ENCODE measurements around the gene MDK. TPM values are rescaled to one million over a fixed set of nuclear protein-coding genes. Genes with fewer than 3 reads are reported as not detected.

Gene MDK
- total RNA-seq, 1 experiment from 2014 or later: 563 TPM

DNA sequence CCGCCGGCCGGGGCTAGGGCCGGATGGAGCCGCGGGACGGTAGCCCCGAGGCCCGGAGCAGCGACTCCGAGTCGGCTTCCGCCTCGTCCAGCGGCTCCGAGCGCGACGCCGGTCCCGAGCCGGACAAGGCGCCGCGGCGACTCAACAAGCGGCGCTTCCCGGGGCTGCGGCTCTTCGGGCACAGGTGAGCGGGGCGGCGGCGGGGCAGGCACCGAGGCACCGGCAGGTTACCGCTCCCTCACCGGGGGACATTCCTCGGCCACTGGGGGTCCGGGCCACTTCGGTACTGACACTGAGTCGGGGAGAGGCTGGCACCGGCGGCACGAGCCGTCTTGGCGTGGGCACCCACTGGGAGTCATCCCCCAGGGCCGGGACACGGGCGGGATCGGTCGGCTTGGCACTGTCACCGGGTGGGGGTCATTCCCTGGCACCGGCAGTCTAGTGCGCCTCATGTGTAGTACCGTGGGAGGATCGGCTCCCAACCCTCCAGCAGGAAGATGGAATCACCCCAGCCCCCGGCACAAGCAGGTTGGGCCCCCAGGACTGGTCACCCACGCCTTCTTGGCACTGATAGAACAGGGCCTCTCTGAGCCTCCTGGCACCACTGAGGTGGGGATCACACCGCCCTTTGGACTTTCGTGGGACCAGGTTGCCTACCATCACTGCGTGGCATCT is 33.7 kb upstream of the MDK start:
- no peak for DNase-seq (ENCODE audit: low spot score)

DNA sequence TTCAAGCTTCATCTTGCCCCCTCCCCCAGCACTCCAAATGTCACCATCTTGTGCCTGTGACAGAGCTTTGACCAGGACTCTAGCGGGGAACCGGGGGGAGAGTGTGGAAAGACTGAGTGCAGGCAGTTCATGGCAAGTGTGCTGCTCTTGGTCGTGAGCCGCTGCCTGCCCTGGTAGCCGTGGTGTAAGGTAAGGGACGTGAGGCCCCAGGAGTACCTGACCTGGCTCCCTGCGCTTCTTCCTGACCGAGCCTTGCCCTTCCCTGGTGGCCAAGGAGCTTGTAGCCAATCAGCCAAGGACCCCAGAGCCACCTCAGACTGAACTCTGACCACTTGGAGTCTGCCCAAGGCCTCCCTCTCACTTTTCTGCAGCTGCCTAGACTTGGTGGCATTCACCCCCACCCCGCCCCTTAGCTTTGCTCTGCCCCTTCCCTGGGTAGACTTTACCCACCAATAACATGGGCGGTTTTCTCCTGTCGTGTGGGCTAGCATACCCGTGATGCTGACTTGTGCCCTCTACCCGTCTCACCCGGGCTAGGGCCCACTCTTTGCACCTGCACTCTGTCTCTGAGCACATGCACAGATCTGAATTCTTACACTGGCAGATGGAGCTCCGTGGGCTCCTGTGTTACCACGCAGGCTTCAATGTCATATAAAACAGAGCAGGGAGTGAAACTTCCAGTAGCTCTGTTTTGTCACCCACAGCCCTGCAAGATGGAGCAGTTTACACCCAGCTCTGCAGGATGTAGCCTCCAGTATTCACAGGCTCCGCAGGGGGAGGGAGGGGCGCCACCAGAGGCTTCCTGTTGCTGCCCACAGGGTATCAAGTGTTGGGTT is 32.7 kb upstream of the MDK start:
- DNase-seq (ENCODE audit: low spot score): no peak

DNA sequence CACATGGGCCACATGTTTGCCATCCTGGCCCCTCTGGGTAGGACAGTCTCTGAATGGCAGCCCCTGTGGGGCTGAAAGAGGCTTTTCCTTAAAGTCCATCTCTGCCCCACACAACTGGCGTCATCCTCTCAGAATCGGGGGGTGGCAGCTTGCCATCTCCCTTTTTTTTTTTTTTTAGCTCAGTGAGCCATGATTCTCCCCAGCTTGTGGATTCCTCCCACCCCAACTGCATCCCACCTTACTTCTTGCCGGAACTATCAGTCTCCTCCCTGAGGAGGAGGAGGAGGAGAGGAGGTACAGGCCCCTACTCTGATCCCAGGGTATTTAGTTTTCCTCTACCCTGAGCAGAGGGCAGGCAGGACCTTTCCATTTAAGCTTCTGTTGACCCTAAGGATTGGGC is 30.8 kb upstream of the MDK start:
- no peak for DNase-seq (ENCODE audit: low spot score)

DNA sequence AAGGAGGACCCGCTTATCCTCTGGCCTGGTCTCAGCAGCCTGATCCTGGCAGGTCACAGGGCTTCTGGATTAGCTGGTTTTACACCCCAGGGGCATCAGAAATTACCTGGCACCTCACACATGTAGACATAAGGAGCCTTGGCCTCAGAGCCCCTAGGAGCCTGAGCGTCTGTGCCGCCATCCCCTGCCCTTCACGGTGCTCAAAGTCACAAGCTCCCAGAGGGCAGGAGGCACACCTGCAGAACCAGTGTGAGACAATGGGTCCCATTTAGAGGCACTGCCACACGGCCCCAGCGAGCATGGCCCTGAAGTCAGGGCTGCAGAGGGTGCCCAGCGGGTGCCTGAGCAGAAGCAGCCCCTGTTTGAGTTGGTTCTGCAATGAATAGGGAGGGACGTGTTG is 30.3 kb upstream of the MDK start:
- DNase-seq (ENCODE audit: low spot score): no peak

DNA sequence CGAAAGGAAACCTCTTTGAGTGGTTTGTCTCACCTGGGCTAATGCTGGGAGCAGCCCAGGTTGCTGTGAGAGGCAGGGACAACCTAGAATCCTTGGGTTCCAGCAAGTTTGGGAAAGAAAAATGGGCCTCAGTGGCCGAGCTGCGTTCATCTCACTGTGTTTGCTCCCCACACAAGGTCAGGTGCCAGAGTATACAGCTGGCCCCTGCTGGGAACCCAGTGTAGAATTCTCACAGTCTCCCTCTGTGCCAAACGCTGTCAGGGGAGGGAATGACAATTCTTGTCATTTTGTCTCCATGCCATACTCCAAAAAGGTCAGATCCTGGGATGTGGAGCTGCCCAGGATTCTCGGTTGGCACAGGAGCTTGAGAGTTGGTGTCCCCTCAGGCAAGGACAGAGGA is 29.9 kb upstream of the MDK start:
- no peak for DNase-seq (ENCODE audit: low spot score)

DNA sequence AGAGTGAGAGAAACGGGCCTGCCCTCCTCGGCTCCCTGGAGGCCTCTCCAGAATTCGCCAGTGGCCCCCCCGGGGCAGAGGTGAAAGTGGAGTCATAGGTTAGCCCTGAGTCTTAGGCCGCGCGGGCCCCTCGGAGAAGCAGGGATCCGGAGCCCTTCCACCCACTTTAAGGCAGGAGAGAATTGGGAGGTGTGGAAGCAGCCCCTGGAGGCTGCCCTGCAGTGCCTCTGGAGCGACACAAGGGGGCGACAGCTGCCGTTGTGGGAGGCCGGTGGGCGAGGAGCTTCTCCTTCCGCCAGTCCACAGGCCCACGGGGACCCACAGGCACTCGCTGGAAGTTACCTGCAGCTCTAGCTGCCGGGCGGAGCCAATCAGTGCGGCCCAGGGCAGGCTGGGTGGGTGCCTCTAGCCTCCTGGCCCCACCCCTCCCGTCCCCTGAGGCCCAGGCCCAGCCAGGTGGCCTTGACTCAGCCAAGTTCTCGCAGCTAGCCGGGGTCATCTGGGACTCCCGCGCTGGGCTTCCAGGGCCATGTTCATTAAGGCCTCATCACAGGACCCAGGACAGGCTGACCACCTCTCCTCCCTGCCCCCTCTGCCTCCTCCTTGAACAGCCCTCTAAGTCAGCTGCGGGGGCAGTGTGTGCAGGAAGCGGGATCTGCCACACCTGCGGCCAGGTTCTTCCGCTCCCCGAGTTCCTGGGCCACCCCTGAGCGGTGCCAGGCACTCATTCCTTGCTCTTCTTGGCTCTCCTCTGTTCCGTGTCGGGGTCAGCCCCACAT is 29.2 kb upstream of the MDK start:
- no peak for DNase-seq (ENCODE audit: low spot score)

DNA sequence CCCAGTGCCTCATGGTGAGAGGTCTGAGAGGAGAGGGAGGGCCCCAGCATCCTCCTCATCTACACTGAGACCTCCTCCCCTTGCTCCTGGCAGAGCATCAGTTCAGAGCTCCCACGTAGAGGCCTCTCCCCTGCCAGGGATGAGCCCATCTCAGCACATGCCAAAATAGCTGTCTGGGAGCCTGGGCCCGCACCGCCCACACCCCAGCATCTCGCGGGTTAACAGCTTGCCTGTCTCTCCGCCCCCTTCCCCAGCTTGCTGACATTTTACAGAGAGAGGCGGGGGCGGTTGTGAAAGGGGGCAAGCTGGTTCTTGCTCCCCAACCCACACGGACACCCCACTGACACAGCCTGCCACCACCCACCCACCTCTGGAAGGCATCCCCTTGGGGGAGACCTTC is 27.8 kb upstream of the MDK start:
- no peak for DNase-seq (ENCODE audit: low spot score)

DNA sequence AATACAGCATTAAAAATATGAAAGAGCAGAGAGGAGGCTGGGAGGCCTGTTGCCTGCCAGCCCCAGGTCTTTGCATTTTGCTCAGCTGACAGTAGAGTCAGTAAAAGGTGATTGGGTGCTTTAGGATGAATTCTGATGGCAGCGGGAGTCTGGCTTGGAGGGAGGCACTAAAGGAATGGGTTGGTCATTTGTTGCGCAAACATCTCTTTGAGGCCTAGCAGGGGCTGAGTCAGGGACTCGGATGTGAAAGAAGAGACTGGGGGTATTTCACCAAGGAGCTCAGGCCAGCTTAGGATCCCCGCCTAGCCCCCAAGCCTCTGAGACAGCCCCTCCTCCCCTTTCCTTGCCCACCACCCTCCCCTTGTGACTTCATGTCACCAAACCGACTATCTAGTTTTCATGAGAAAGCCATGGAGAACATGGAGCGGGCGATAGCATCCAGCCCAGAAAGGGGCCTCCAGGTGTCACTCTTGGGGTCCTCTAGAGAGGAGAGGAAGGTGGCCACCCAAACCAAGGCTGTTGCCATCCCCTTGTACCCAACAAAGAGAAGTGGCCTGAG is 24.5 kb upstream of the MDK start:
- DNase-seq (ENCODE audit: low spot score): no peak

DNA sequence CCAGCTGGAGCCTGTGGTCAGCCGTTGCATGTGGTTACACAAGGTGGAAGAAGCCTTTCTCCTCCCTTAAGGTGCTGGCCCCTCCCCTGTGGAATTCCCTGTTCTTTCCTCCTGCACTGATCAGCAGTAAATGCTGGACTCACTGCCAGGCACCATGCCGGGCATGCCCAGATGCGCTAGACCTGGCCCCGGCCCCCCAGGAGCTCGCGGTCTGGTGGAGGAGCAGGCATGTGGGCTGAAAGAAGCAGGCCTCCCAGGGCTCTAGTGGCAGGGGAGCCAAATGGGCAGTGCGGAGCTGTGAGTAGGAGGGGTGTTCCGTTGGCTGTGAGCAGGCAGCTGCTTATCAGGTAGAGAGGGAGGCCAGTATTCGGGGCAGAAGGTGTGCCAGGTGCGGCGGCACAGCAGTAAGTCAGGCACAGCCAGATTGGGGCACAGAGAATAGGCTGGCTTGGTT is 24.0 kb upstream of the MDK start:
- no peak for DNase-seq (ENCODE audit: low spot score)

DNA sequence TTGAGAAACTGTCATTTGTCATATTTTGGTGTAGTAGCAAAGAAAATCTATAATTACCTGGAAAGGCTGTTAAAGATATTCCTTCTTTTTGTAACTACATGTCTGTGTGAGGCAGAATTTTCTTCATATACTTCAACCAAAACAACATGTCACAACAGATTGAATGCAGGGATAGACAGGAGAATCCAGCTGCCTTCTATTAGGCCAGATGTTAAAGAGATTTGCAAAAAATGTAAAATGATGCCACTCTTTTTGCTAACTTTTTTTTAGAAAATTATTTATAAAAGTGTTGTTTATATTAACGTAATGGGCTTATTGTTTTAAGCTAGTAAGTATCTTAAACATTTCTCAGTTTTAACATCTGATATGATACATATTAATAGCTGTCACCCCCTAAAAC is 21.5 kb upstream of the MDK start:
- DNase-seq (ENCODE audit: low spot score): no peak

DNA sequence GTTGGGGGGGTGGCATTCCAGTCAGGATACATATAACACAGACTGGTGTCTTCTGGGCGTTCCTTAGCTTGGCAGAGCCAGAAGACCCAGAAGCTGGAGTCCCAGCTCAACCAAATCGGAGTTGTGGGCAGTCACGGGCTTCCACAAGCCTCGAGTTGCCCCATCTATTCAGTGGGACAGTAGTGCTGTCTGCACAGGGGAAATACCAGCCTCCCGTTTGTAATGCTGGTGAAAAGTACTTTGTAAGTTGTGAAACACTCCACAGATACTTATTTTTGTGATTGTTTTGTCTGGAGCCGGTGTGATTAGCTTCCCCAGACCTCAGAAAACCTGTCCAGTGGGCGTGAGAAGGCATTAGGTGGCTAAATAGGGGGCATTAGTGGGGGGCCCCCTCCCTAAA is 20.6 kb upstream of the MDK start:
- DNase-seq (ENCODE audit: low spot score): no peak

DNA sequence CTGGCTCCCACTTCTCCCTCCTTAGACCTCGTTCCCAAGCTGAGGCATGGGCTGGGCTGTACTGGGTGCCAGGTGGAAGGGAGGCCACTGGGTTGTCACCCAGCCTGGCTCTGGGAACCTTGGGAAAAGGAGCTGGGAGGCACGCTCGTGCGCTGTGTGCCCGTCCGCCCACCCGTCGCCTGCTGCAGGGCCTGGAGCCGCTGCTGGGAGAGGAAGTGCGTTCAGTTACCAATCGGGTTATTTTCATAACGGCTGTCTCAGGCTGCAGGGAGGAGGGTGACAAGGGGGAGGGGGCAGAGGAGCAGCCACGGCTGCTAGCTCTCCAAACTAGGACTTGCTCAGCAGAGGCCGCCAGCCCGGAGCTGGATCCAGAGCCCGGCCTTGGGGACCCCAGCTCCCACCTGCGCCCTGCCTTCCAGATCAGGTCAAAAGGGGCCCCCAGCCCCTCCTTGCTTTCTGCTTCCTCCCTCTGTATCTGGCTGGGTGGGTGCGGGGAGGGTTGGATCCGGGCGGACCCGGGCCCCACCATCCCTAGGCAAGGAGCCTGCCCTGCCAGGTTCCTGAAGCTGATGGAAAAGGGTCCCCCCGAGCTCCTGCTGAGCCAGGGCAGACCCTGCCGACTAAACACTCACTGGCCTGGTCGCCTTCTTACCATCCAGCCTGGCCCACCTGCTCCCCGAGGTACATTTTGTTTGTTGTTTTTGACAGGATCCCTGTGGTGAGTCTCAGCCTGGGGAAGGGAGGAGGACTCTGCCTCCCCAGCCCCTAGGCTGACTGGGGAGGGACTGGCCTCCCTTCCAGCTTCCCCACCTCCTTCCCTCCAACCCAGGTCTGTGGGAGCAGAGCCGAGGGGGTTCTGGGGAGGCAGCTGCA is 19.9 kb upstream of the MDK start:
- no peak for DNase-seq (ENCODE audit: low spot score)

DNA sequence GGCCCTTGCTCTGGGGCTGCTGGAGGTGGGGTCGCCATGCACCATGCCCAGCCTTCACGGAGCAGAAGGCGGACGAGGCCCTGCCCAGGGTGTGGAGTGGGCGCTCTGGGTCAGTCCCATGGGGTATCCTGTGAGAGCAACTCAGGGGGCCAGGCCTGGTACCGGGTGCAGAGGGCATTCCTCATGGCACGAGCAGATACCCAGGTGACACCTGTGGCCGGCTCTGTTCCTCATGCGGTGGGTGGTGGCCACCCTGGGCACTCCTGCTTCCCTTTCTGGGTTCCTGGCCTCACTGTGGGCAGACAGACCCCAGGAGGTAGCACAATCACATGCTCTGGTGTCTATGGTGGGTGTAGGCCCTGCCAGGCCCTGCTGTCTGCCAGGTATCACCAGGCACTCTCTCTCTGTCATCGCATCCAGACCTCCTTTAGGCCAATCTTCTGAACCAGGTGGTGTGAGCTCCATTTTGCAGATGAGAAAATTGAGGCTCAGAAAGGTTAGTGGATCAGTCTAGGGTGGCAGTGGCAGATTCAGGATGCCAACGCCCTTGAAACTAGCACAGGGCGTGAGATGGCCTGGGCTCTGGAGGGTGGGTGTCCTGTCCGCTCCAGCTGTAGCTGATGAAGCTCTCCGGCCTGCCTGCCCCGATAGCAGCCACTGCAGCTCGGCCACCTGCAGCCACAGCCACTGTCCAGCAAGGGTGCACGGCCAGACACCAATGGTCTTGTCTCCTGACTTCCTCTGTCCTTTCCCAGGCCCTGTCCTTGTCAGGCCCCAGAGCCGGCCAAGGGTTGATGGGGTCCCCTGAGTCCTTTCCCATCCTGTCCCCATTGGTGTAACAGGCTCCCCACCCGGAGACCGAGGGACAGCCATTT is 19.1 kb upstream of the MDK start:
- no peak for DNase-seq (ENCODE audit: low spot score)

DNA sequence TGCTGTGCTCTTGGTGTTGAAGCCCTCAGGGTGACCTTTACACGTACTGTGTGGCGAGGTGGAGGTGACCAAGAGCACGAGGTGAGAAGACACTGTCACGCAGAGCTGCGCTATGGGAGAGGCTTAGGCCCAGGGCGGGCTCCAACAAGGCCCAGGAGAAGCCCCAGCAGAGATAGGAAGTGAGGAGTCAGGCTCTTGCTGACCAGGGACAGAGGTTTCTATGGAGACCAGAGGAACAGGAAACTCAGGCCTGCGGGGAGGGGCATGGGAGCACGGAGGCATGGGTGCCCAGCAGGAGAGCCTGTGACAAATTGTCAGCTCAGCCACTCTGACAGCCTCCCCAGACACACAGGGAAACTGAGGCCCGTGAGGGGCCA is 18.4 kb upstream of the MDK start:
- peak; percentile 56 for DNase-seq (ENCODE audit: low spot score)

DNA sequence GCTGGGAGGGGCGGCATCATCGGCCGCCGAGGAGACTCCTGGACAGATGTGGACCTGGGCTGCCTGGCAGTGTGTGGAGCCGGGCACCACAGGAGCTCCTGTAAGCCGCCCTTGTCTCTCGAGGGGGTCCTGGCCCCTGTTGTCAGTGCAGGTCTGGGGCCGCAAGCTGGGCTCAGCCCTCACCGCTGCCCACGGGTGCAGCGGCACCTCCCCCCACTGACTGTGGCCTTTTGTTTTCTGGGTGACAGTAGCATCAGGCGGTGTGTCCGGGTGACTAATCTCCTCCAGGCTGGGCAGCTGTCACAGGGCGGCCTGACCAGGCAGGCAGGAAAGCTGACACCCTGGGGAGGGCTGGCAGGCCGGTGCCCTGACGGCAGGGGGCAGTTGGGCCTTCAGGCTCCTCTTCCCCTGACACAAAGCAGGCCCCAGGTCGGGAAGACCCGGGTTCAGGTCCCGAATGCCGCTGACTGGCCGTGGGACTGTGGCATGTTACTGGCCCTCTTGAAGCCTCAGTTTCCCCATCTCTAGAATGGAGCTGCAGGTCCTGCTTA is 17.9 kb upstream of the MDK start:
- DNase-seq (ENCODE audit: low spot score): peak; percentile 85

DNA sequence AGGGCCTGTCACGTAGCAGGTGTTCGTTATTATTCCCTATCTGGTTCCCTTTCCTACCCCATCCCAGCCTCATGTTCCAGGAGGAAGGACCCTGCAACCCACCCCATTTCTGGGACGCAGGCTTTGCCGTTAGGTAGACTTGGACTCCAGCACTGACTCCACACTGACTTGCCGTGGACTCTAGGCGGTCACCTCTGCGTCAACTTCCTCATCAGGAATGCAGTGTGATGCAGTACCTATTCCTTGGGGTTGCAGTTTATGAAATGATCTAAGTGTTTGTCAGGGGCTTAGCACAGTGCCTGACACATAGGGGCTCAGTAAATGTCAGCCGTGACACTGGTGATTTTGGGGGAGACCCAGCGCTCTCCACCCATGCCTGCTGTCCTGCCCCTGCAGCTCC is 17.4 kb upstream of the MDK start:
- DNase-seq (ENCODE audit: low spot score): no peak

DNA sequence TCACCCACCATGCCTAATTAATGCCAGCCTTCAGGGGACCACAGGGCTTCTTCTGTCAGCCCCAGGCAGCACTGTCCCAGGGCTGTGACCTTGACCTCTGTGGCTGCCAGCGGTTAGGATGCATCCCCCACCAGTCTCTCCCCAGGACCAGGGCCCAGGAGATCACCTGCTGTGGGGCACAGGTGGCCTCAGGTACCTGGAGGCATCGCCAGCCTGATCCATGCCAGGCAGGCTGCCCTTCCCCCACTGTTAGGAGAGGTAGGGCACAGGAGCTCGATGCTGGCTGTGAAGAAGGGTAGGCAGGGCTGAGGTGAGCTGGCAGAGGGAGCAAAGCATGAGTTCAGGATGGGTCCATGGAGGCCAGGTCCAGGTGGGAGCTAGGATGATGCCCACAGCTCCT is 16.7 kb upstream of the MDK start:
- no peak for DNase-seq (ENCODE audit: low spot score)

DNA sequence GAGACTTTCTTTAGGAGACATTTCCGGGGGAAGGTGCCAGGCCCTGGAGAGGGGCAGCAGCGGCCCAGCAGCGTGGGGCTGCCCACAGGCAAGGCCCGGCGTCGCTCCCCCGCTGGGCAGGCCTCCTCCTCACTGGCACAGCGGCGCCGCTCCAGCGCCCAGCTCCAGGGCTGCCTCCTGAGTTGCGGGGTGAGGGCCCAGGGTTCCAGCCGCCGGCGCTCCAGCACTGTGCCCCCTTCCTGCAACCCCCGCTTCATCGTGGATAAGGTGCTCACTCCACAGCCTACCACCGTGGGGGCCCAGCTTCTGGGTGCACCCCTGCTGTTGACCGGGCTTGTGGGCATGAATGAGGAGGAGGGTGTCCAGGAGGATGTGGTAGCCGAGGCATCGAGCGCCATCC is 15.2 kb upstream of the MDK start:
- no peak for DNase-seq (ENCODE audit: low spot score)

DNA sequence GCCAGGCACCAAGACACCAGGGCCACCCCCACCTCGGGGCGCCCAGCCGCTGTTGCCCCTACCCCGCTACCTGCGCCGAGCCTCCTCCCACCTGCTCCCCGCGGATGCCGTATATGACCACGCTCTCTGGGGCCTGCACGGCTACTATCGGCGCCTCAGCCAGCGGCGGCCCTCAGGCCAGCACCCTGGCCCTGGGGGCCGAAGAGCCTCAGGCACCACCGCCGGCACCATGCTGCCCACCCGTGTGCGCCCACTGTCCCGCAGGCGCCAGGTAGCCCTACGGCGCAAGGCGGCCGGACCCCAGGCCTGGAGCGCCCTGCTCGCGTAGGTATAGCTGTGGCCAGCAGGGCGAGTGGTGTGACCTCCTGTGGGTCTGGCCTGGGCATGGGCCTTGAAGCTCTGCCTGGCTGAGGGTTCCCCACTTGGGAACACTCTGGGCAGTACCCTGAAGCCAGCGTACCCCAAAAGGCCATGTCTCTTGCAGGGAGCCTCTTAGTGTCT is 14.8 kb upstream of the MDK start:
- DNase-seq (ENCODE audit: low spot score): no peak

Measured in H4 (cell line).